GM21360 (cell line): ENCODE measurements around the gene CAMTA1.

Experiments
- ATAC-seq: cut with Tn5 transposase; IDR thresholded peaks from one replicate; pipeline ENCODE4 v1.9.1; 2021; ENCODE audit warnings: mild to moderate bottlenecking, moderate library complexity; ENCODE audit not compliant: unreplicated experiment

CAMTA1 gene

GRCh38 chr1:7346070-7346596, 560.9 kb downstream of the CAMTA1 start:
- no peak for ATAC-seq

GRCh38 chr1:7346600-7347570, 561.6 kb downstream of the CAMTA1 start:
- ATAC-seq, result no peak

GRCh38 chr1:7348073-7348472, 562.8 kb downstream of the CAMTA1 start:
- no peak for ATAC-seq

- no peak for ATAC-seq
These were observed 563.3 kb downstream of the CAMTA1 start for GRCh38 chr1:7348580-7348979.

GRCh38 chr1:7350804-7351203, 565.5 kb downstream of the CAMTA1 start:
- ATAC-seq, result no peak

GRCh38 chr1:7351649-7352048, 566.4 kb downstream of the CAMTA1 start:
- no peak for ATAC-seq

GRCh38 chr1:7352364-7352763, 567.1 kb downstream of the CAMTA1 start:
- no peak for ATAC-seq

GRCh38 chr1:7352974-7353373, 567.7 kb downstream of the CAMTA1 start:
- no peak for ATAC-seq

GRCh38 chr1:7355646-7356045, 570.4 kb downstream of the CAMTA1 start:
- no peak for ATAC-seq

GRCh38 chr1:7356079-7356478, 570.8 kb downstream of the CAMTA1 start:
- ATAC-seq, result no peak

GRCh38 chr1:7358425-7358824, 573.2 kb downstream of the CAMTA1 start:
- no peak for ATAC-seq

- ATAC-seq, result no peak
These were observed 575.3 kb downstream of the CAMTA1 start for GRCh38 chr1:7360526-7360925.

- no peak for ATAC-seq
These were observed 577.7 kb downstream of the CAMTA1 start for GRCh38 chr1:7362947-7363346.

- no peak for ATAC-seq
These were observed 578.2 kb downstream of the CAMTA1 start for GRCh38 chr1:7363450-7363849.

GRCh38 chr1:7365706-7366105, 580.5 kb downstream of the CAMTA1 start:
- no peak for ATAC-seq

GRCh38 chr1:7366286-7366954, 581.2 kb downstream of the CAMTA1 start:
- ATAC-seq, result no peak

GRCh38 chr1:7366955-7367665, 581.9 kb downstream of the CAMTA1 start:
- ATAC-seq, result no peak

GRCh38 chr1:7369866-7370265, 584.6 kb downstream of the CAMTA1 start:
- ATAC-seq, result no peak

GRCh38 chr1:7371926-7372325, 586.7 kb downstream of the CAMTA1 start:
- no peak for ATAC-seq

GRCh38 chr1:7372477-7373120, 587.3 kb downstream of the CAMTA1 start:
- ATAC-seq, result no peak

GRCh38 chr1:7373251-7373650, 588.0 kb downstream of the CAMTA1 start:
- no peak for ATAC-seq
